ENCODE measurements around the gene JUND. TPM values are rescaled to one million over a fixed set of nuclear protein-coding genes. Genes with fewer than 3 reads are reported as not detected.

The JUND gene
- total RNA-seq, 1 donor from 2014 or later, result 168 TPM

DNA sequence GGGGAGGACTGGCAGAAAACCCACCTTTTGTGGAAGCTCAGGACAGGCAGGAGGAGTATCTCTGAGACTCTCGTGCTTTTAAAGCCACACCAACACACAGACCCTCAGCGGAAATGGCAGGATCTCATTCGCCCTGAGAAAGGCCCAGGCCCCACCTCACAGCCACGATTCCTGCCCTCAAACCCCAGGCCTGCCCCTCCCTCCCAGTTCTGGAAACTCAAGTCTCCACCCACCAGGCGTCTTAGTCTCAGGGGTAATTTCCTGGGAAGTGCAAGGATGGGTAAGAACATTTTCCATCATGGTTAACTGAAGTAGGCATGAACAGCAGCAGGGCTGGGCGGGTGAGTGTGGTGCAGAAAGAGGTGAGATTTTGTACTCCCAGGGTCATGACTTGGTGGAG, 47.2 kb downstream of the JUND start:
- peaks cover 52% of the 10 kb centered on the region for H3K27me3 Mint-ChIP-seq
- H3K4me1 Mint-ChIP-seq (ENCODE audit: low read depth), result peaks cover 3% of the 10 kb centered on the region
- H3K27ac Mint-ChIP-seq, result no peak overlapping the region
- DNase-seq (ENCODE audit: low spot score, unreplicated experiment), result no peak
- no peak overlapping the region for H3K4me3 Mint-ChIP-seq (ENCODE audit: low read depth)
- no peaks in the 10 kb centered on the region for H3K36me3 Mint-ChIP-seq (ENCODE audit: insufficient read depth)
- TF ChIP-seq, protein P1, sequence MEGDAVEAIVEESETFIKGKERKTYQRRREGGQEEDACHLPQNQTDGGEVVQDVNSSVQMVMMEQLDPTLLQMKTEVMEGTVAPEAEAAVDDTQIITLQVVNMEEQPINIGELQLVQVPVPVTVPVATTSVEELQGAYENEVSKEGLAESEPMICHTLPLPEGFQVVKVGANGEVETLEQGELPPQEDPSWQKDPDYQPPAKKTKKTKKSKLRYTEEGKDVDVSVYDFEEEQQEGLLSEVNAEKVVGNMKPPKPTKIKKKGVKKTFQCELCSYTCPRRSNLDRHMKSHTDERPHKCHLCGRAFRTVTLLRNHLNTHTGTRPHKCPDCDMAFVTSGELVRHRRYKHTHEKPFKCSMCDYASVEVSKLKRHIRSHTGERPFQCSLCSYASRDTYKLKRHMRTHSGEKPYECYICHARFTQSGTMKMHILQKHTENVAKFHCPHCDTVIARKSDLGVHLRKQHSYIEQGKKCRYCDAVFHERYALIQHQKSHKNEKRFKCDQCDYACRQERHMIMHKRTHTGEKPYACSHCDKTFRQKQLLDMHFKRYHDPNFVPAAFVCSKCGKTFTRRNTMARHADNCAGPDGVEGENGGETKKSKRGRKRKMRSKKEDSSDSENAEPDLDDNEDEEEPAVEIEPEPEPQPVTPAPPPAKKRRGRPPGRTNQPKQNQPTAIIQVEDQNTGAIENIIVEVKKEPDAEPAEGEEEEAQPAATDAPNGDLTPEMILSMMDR (IDR thresholded peaks at IDR 0.05; ENCODE audit: unreplicated experiment), result no peak
- H3K9me3 Mint-ChIP-seq (ENCODE audit: low read depth), result peaks cover 3% of the 10 kb centered on the region

GRCh38 chr19:18233224-18233825, 48.1 kb downstream of the JUND start:
- peak; percentile 84 for DNase-seq (ENCODE audit: low spot score, unreplicated experiment)
- H3K4me1 Mint-ChIP-seq (ENCODE audit: low read depth), result peaks cover 3% of the 10 kb centered on the region
- H3K27me3 Mint-ChIP-seq, result peaks cover 49% of the 10 kb centered on the region
- TF ChIP-seq, protein P1 (IDR thresholded peaks at IDR 0.05; ENCODE audit: unreplicated experiment), result no peak
- H3K9me3 Mint-ChIP-seq (ENCODE audit: low read depth), result peaks cover 3% of the 10 kb centered on the region
- no peaks in the 10 kb centered on the region for H3K36me3 Mint-ChIP-seq (ENCODE audit: insufficient read depth)
- peak overlapping the region; percentile 18 for H3K27ac Mint-ChIP-seq
- H3K4me3 Mint-ChIP-seq (ENCODE audit: low read depth), result no peak overlapping the region

DNA sequence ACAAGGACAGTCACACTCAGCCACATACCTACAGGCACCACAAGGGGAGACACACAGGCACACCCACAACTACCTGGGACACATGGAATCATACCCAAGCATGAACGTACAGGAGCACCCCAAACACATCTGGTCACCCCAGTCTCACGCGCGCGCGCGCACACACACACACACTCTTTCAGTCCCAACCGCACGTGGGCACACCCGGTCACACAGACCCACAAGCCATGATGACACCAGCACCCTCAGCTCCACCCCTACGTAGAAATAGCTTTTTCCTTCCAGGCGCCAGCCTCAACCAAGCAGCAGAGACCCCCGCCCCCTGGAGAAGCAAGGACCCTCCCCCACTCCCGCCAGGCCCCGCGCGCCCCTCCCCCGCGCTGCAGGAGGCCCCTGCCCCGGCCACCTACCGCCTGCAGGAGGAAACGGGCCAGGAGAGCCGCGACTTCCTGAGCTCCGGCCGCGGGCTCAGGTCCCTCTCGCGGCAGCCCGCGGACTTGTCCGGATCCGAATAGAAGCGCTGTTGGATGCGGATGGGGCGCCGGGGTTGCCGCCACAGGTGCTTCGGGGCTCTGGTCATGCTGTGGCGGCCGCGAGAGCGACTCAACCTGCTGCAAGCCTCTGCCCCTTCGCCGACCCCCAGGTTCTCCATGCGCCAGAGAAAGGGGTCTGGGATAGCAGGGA, 48.7 kb downstream of the JUND start:
- peaks cover 54% of the 10 kb centered on the region for H3K27me3 Mint-ChIP-seq
- H3K36me3 Mint-ChIP-seq (ENCODE audit: insufficient read depth), result no peaks in the 10 kb centered on the region
- no peak for DNase-seq (ENCODE audit: low spot score, unreplicated experiment)
- peaks cover 3% of the 10 kb centered on the region for H3K9me3 Mint-ChIP-seq (ENCODE audit: low read depth)
- H3K4me1 Mint-ChIP-seq (ENCODE audit: low read depth), result peaks cover 3% of the 10 kb centered on the region
- TF ChIP-seq, protein P1 (IDR thresholded peaks at IDR 0.05; ENCODE audit: unreplicated experiment), result peak; percentile 43
- H3K4me3 Mint-ChIP-seq (ENCODE audit: low read depth), result peak overlapping the region; percentile 63
- H3K27ac Mint-ChIP-seq, result peak overlapping the region; percentile 29

GRCh38 chr19:18231775-18232174, 49.6 kb downstream of the JUND start:
- H3K36me3 Mint-ChIP-seq (ENCODE audit: insufficient read depth), result no peaks in the 10 kb centered on the region
- peaks cover 59% of the 10 kb centered on the region for H3K27me3 Mint-ChIP-seq
- no peak overlapping the region for H3K4me3 Mint-ChIP-seq (ENCODE audit: low read depth)
- TF ChIP-seq, protein P1 (IDR thresholded peaks at IDR 0.05; ENCODE audit: unreplicated experiment), result no peak
- DNase-seq (ENCODE audit: low spot score, unreplicated experiment), result no peak
- H3K4me1 Mint-ChIP-seq (ENCODE audit: low read depth), result peaks cover 3% of the 10 kb centered on the region
- peaks cover 3% of the 10 kb centered on the region for H3K9me3 Mint-ChIP-seq (ENCODE audit: low read depth)
- no peak overlapping the region for H3K27ac Mint-ChIP-seq

GRCh38 chr19:18230941-18231734, 50.3 kb downstream of the JUND start:
- H3K36me3 Mint-ChIP-seq (ENCODE audit: insufficient read depth), result no peaks in the 10 kb centered on the region

More at GRCh38 chr19:18230941-18231734, 50.3 kb downstream of the JUND start:
- no peak overlapping the region for H3K27ac Mint-ChIP-seq
- peaks cover 3% of the 10 kb centered on the region for H3K4me1 Mint-ChIP-seq (ENCODE audit: low read depth)
- H3K9me3 Mint-ChIP-seq (ENCODE audit: low read depth), result peaks cover 3% of the 10 kb centered on the region
- TF ChIP-seq, protein P1 (IDR thresholded peaks at IDR 0.05; ENCODE audit: unreplicated experiment), result no peak
- H3K27me3 Mint-ChIP-seq, result peaks cover 57% of the 10 kb centered on the region
- no peak for DNase-seq (ENCODE audit: low spot score, unreplicated experiment)
- H3K4me3 Mint-ChIP-seq (ENCODE audit: low read depth), result no peak overlapping the region
